ENCODE data around the gene OR51T1.
"Not testable (repeated sequence)": the region's sequence is repeated elsewhere in the genome, so short reads cannot be mapped to it uniquely, and the experiment has no call there.

Gene OR51T1

GRCh38 chr11:4881860-4882500 lies at the start of gene OR51T1:
TSS of gene OR51T1 (plus strand) at chr11:4881900. CDS start at chr11:4881900, 0 bp downstream.
- DNase-seq (ENCODE audit: low read depth) = peak; percentile 18

GRCh38 chr11:4839851-4840549 lies 41.7 kb upstream of the OR51T1 start:
- DNase-seq (ENCODE audit: low read depth) = no peak

- DNase-seq (ENCODE audit: low read depth) = no peak
These were observed 32.7 kb upstream of the OR51T1 start, which contains the start of gene OR51S1 for GRCh38 chr11:4848908-4849532. TSS of gene OR51S1 (minus strand) at chr11:4849208. CDS start at chr11:4849208, 0 bp downstream.

- peak; percentile 39 for DNase-seq (ENCODE audit: low read depth)
These were observed 30.7 kb upstream of the OR51T1 start for GRCh38 chr11:4851033-4851432.

GRCh38 chr11:4854286-4854685 lies 27.4 kb upstream of the OR51T1 start:
- not testable (repeated sequence) for DNase-seq (ENCODE audit: low read depth)

GRCh38 chr11:4862447-4863236 lies 19.1 kb upstream of the OR51T1 start:
- DNase-seq (ENCODE audit: low read depth) = no peak

GRCh38 chr11:4863876-4864275 lies 17.8 kb upstream of the OR51T1 start:
- DNase-seq (ENCODE audit: low read depth) = no peak

- no peak for DNase-seq (ENCODE audit: low read depth)
These were observed 15.8 kb upstream of the OR51T1 start for GRCh38 chr11:4865855-4866254.

GRCh38 chr11:4881188-4881587 lies 512 bp upstream of the OR51T1 start:
- DNase-seq (ENCODE audit: low read depth) = no peak

- DNase-seq (ENCODE audit: low read depth) = no peak
These were observed 843 bp downstream of the OR51T1 start for GRCh38 chr11:4882543-4882942.

- DNase-seq (ENCODE audit: low read depth) = no peak
These were observed 2.7 kb downstream of the OR51T1 start for GRCh38 chr11:4884361-4884760.

- no peak for DNase-seq (ENCODE audit: low read depth)
These were observed 4.5 kb downstream of the OR51T1 start for GRCh38 chr11:4886186-4886585.

GRCh38 chr11:4887591-4887990 lies 5.9 kb downstream of the OR51T1 start:
- no peak for DNase-seq (ENCODE audit: low read depth)

GRCh38 chr11:4890279-4890678 lies 8.6 kb downstream of the OR51T1 start:
- peak; percentile 52 for DNase-seq (ENCODE audit: low read depth)

GRCh38 chr11:4891996-4892640 lies 10.4 kb downstream of the OR51T1 start:
- DNase-seq (ENCODE audit: low read depth) = peak; percentile 88

- DNase-seq (ENCODE audit: low read depth) = no peak
These were observed 21.8 kb downstream of the OR51T1 start, which contains the start of gene OR51A7 for GRCh38 chr11:4903484-4903883. TSS of gene OR51A7 (plus strand) at chr11:4903783. CDS start at chr11:4907370, 3,587 bp downstream.

- DNase-seq (ENCODE audit: low read depth) = no peak
These were observed 34.9 kb downstream of the OR51T1 start for GRCh38 chr11:4916581-4916980.

GRCh38 chr11:4919250-4919649 lies 37.5 kb downstream of the OR51T1 start, which contains the start of gene OR51G2:
TSS of gene OR51G2 (minus strand) at chr11:4919350. CDS start at chr11:4915663, 3,687 bp downstream.
- DNase-seq (ENCODE audit: low read depth) = no peak

GRCh38 chr11:4921796-4922195 lies 40.1 kb downstream of the OR51T1 start:
- no peak for DNase-seq (ENCODE audit: low read depth)

- no peak for DNase-seq (ENCODE audit: low read depth)
These were observed 40.6 kb downstream of the OR51T1 start for GRCh38 chr11:4922304-4922703.

- DNase-seq (ENCODE audit: low read depth) = no peak
These were observed 42.5 kb downstream of the OR51T1 start, which contains the start of gene OR51G1 for GRCh38 chr11:4924239-4924638. TSS of gene OR51G1 (minus strand) at chr11:4924339. CDS start at chr11:4924339, 0 bp downstream.

All from amniotic epithelial cell (primary cell).